GM19397 (cell line): ENCODE measurements around the gene PLCG2.
"Not testable (repeated sequence)": the region's sequence is repeated elsewhere in the genome, so short reads cannot be mapped to it uniquely, and the experiment has no call there.

Experiments used
- ATAC-seq: cut with Tn5 transposase; IDR thresholded peaks from one replicate; pipeline ENCODE4 v1.9.1; 2021; ENCODE audit warnings: mild to moderate bottlenecking, moderate library complexity; ENCODE audit not compliant: unreplicated experiment

The PLCG2 gene

GRCh38 chr16:81752876-81753227 is 26.2 kb upstream of the PLCG2 start:
- ATAC-seq, result no peak

DNA sequence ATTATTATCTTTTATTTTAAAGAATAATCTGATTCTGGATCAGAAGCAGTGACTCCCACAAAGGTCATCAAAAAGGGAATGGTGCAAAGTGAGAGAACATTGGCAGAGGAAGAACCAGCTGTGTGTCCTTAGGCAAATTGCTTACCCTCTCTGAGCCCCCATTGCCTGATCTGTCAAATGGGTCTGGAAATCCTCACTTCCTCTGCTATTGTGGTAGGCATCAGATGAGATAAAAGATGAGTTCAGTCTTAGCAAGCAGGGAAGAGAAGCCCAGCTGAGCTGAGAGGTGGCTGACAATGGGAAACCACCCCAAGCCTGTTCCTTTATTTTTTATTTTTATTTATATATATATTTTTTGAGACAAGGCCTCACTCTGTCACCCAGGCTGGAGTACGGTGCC is 24.2 kb upstream of the PLCG2 start:
- no peak for ATAC-seq

GRCh38 chr16:81755915-81756614 is 23.0 kb upstream of the PLCG2 start:
- no peak for ATAC-seq

- ATAC-seq, result no peak
Measured at GRCh38 chr16:81756615-81757356, 22.3 kb upstream of the PLCG2 start.

DNA sequence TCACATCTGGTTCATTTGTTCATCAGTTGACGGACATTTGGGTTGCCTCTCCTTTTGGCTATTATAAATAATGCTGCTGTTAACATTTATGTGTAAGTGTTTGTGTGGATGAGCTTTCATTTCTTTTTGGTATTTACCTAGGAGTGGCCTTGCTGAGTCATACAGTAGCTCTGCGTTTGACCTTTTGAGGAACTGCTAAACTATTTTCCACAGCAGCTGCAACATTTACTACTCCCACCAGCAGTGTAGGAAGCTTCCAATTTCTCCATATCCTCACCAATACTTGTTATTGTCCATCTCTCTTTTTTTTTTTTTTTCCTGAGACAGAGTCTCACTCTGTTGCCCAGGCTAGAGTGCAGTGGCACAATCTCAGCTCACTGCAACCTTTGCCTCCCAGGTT is 20.7 kb upstream of the PLCG2 start:
- no peak for ATAC-seq

DNA sequence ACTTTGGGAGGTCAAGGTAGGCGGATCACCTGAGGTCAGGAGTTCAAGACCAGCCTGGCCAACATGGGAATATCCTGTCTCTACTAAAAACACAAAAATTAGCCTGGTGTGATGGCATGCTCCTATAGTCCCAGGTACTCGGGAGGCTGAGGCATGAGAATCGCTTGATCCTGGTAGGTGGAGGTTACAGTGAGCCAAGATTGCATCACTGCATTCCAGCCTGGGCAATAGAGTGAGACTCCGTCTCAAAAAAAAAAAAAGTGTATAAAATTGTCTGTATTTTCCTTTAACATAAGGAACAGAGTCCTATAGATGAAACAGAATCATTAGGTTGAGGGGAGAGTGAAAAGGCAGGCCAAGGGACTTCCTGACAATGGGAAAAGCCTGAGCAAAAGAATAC is 16.8 kb upstream of the PLCG2 start:
- not testable (repeated sequence) for ATAC-seq

- ATAC-seq, result no peak
Measured at GRCh38 chr16:81765111-81765919, 13.8 kb upstream of the PLCG2 start.

DNA sequence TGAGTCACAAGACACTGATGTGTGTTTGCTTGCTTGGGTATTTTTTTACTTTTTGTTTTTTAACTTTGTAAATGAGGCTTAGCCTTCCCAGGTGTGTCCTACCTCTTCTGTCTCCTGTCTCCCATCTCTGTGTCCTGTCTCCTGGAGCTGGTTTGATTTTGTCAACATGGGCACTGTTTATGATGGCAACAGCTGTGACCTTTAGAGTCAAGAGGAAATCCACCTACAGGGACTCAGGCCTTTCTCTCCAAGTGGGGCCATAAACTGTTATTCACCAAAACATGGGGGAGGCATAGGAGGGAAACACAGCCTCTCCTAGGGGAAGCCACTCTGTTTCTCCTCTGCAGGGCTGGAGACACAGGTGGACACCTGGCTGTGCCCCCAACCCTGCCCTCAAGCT is 13.1 kb upstream of the PLCG2 start:
- ATAC-seq, result no peak

DNA sequence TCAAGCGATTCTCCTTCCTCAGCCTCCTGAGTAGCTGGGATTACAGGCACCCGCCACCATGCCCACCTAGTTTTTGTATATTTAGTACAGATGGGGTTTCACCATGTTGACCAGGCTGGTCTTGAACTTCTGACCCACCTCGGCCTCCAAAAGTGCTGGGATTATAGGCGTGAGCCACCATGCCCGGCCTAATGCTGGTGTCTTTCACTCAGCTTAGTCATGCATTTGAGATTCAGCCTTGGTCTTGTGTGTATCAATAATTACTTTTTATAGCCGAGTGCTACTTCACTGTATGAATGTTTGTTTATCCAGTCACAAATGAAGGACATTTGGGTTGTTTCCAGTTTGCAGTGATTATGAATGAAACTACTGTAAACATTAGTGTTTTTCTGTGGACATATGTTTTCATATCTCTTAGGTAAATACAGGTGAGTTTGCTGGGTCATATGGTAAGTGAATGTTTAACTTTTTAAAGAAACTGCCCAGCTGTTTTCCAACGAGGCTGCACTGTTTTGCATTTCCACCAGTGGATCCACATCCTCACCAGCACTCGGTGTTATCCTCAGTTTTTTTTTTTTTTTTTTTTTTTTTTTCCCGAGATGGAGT is 11.0 kb upstream of the PLCG2 start:
- no peak for ATAC-seq

DNA sequence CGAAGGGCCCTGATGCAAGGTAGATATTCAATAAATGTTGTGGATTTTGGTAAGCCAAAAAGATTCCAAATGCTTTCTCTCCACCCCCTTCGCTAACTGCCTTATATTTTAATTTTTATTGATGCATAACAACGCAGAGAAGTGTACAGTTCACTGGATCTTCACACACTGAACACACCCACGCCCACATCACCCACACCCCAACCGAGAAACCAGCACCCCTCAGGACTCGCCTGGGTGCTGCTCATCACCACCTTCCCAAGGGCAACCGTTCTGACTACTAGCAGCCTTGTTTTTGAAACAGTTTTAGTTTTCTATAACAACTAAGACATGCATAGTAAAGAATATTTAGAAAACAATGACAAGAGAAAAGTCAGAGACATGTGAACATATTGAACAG is 9.1 kb upstream of the PLCG2 start:
- ATAC-seq, result no peak

DNA sequence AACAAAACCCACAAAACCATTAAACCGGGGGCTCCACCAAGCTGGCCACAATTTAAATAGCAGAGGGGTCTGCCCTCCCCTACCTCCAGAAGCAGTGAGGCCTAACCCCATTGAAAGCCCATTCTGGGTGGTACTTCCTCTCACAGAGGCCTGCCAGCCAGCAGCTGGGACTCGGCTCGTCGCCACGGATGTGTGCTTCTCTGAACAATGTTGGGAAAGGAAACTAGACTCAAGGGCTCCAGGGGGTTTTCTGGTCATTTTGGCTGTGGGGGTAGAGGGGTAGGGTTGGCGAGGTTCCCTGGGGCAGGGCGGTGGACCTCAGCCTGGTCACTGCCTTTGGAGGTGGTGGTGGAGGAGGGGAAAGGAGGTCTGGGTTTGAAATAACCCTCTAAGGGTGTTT is 4.7 kb upstream of the PLCG2 start:
- ATAC-seq, result no peak

GRCh38 chr16:81775570-81775969 is 3.5 kb upstream of the PLCG2 start:
- no peak for ATAC-seq

GRCh38 chr16:81778231-81778630 is 860 bp upstream of the PLCG2 start:
- no peak for ATAC-seq

DNA sequence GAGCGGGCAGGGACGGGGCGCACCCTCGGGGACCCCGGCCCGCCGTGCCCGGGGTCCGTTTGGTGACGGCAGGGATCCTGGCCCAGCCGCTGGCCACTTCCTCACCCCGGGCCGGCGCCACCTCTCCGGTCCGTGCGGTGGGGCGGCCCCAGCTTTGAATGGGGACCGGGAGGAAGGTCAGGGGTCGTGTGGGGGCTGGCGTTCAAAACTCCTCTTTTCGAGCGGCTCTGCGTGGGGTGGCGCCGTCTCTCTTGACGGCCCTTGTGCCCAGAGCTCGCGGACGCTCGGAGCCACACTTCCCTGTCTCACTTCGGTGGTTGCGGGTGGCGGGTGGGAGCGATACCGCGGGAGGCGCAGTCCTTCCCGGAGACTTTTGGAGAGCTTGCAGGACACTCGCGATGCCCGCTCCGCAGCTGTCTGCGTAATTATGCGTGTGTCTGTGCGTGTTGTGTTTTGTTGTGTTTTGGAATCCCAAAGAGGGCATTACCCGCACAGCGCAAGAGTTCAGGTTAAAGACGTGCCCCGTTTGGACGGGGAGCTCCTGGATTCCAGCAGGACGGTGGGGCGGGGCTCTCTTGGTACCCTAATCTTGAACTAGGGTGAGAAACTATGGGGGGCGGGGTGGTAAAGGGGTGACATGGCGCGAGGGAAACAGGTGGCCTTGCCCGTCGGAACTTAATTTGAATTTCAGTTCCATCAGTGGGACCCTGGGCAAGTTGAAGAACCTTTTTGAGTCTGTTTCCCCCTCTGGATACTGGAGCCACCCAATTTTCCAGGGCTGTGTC is 637 bp downstream of the PLCG2 start:
- ATAC-seq, result peak; percentile 11

GRCh38 chr16:81780350-81780749 is 1.3 kb downstream of the PLCG2 start:
- ATAC-seq, result no peak

- ATAC-seq, result no peak
Measured at GRCh38 chr16:81782236-81782635, 3.1 kb downstream of the PLCG2 start.

GRCh38 chr16:81784072-81784795 is 5.1 kb downstream of the PLCG2 start:
- no peak for ATAC-seq

DNA sequence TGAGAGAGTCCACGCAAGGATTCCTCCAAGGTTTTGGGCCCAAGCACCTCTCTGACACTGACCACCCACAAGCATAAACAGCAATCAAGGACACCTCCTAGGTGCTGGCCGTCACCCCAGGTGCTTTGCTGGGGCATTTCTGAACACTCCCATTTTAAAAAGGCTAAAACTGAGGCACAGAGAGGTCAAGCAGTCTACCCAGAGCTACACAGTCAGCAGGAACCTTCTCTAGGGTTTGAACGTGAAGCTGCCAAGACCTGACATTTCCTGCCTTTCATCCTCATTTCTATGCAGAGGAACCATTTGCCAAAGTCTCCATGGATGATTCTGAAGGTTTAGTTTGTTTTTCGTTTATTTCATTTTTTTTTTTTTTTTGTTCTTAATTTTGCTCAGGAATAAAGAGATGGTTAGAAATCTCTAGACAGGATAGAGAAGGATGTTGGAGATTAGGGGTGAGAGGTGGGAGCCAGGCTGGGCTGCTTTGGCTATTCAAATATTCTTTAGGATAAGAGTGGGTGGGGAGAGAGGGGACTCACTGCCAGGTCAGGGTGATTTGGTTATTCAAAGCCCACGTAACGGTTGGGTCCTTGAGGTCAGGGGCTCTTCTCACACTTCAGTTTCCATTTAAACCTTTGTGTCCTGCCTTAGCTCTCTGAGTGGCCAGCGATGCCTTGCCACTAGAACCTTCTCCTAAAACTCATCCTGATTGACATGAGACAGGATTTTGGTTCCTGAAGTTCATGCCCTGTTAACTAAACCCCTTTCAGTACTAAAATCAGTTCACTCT is 6.2 kb downstream of the PLCG2 start:
- ATAC-seq, result no peak

- no peak for ATAC-seq
Measured at GRCh38 chr16:81786321-81786720, 7.2 kb downstream of the PLCG2 start.
